Stimulated activated naive CD4-positive, alpha-beta T cell treated with Interleukin-2 at 50 U/mL for 16 hours (primary cell): ENCODE data around the gene ERICH3.
"Not testable (repeated sequence)": the region's sequence is repeated elsewhere in the genome, so short reads cannot be mapped to it uniquely, and the experiment has no call there.

ENCODE experiments used
- DNase-seq: peaks from one replicate; lab custom pipeline; 2025; lab: John Stamatoyannopoulos, UW

The ERICH3 gene

DNA sequence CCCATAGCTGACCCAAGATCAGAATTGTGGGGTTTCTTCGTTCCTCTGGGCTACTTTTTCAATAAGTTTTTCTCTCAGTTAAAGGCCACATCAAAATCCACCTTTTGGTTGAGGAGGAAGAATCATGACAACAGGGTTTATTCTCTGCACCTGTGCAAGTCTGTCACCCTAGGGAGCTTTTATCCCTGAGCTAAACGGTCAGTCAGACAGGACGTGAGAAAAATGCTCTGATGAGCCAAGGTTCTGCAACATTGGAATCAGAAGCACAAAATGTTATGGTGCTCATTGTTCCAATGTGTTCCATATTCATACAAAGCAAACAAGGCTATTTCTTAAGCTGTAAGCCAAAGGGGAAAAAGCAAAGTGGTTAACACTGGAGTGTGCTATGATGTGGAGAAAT, 7.4 kb upstream of the ERICH3 start:
- DNase-seq: no peak

DNA sequence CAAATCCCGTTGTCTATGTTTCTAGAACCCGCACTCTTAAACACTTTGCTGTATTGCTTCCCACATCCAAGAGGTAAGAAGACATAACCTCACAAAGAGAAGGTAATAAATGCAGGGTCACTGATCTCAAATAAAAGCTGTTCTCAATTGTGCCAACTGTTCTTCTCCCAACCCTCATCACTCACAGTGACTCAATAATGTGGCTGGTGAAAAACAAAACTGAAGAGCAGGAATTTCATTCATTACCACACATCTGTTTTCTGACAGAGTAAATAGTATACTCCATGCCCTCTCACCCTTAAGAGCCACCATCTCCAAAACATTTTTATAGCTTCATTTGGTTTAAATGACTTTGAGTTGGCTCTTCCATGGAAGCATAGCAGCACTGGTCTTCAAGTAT, 6.2 kb upstream of the ERICH3 start:
- DNase-seq: no peak

GRCh38 chr1:74677926-74678325, 4.3 kb upstream of the ERICH3 start:
- no peak for DNase-seq

DNA sequence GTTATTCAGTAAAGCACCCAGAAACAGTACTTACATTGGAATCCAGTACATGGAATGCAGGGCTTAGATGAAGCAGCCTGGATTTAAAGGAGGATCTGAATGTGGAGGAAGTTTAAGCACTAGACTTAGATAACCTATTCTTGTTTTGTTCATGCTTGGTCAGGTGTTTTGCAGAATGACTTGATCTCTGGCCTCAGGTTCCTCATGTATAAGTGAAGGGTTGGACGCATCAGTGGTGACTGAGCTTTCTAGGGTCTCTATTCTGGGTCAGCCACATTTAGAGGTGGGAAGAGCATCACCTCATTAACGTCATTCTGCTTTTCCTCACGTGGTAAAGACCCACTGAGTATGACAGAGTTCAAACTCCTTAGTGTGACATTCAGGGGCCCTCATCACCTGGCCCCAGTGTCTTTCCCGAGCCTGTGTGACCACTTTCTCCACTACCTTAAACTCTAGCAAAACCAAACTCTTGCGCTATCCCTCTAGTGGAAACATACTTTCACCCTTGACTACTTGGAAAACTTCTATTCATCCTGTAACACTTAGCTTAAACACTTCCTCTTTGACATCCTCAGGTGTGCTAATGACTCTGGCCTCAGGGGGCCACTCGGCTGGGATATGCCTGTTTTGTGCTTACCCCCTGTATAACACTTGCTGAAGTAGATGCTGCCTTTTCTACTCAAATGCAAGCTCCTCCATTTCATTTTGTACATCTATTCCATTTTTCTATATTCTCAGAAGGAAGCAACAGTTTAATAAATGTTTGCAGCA, 871 bp upstream of the ERICH3 start:
- no peak for DNase-seq

GRCh38 chr1:74670866-74671265, 2.7 kb downstream of the ERICH3 start:
- DNase-seq: not testable (repeated sequence)

DNA sequence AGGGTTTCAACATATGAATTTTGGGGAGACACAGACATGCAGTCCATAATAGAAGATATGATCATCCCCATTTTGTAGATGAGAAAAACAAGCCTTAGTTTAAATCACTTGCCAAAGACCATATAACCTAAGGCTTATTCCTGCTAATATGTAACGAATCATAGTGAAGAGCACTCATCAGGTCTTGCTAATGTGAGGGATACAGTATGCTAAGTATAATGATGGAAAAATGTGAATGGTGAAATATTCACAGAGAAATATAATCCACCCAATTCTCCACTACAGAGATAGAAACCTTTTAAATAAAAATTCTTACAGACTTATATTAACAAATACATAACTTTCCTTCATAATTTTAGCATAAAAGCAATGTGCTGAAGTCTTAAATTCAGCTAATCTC, 18.9 kb downstream of the ERICH3 start:
- no peak for DNase-seq

DNA sequence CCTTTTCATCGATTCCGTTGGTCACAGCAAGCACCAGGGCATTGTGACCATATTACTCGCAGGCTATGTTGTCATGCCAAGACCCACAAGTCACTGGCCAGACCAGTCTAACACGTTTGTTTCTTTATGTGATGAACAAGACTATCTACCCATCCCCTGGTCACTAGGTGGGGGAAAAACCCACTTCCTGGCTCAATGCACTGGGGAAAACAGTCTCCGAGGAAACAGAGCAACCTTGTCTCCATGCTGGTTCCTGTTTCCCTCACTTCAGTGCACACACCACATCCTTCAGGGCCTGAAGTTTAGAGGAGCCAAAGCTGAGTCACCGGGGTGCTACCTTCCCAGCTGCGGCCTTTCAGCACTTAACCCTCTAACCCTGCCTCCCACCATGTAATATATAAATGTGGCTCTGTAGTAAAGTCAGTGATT, 20.9 kb downstream of the ERICH3 start:
- DNase-seq: no peak

- no peak for DNase-seq
These were observed 23.0 kb downstream of the ERICH3 start for GRCh38 chr1:74650561-74650960.

DNA sequence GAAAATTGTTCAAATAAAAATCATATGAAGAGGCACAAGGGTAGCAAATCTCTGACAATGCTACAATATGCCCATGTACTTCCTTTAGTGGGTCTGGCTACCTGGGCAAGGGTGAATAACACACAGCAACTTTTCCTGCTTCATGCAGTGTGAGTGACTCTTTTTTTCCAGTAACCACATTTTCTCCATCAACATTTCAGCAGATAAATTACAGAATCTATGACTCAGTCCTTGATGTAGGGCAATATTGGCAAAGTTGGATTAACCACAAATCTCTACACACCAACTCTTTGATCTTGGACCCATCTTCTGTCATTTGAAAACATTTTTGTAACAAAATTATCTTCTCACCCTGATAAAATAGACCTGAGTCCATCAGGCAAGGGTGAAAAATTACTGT, 31.7 kb downstream of the ERICH3 start:
- no peak for DNase-seq

GRCh38 chr1:74641161-74641560, 32.4 kb downstream of the ERICH3 start:
- no peak for DNase-seq

- DNase-seq: no peak
These were observed 36.3 kb downstream of the ERICH3 start for GRCh38 chr1:74637296-74637695.

- DNase-seq: no peak
These were observed 44.3 kb downstream of the ERICH3 start for GRCh38 chr1:74629283-74629682.

DNA sequence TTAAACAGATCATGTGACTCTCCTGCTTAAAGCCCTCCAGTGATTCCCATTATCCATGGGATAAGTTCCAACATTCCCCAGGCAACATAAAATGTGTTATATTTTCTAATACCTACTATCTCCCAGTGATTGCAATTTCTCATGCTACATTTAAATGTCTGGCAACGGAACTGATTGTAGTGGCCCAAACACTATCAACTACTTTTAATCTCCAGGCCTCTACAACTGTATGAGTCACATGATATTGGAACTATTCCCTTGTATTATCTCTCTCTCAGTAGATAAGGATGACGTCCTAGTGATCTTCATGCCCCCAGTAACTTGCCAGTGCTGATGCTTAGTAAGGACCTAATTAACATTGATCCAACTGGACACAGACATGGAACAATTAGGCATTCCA, 49.9 kb downstream of the ERICH3 start:
- DNase-seq: no peak

- no peak for DNase-seq
These were observed 53.4 kb downstream of the ERICH3 start for GRCh38 chr1:74620242-74620641.

- DNase-seq: no peak
These were observed 54.6 kb downstream of the ERICH3 start for GRCh38 chr1:74618974-74619373.

- DNase-seq: no peak
These were observed 59.7 kb downstream of the ERICH3 start for GRCh38 chr1:74613894-74614293.

DNA sequence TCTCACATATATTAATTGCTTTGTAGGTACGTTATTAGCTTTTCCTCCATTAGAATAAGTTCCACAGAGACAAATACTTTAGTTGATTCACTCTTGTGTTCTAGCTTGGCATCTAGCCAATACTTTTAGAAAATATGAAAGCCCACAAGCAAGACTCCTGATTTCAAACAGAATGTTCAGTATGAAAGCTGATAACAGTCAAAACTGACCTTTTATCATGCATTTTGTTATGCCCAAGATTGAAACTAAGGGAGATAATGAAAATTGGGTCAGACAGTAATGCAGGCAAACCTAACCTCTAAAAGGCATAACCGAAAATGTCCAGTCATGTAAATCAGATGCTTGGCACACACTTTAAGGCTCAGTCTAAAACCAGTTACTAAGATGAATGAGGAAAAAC, 61.7 kb downstream of the ERICH3 start:
- DNase-seq: no peak

- DNase-seq: no peak
These were observed 62.6 kb downstream of the ERICH3 start for GRCh38 chr1:74610961-74611360.

DNA sequence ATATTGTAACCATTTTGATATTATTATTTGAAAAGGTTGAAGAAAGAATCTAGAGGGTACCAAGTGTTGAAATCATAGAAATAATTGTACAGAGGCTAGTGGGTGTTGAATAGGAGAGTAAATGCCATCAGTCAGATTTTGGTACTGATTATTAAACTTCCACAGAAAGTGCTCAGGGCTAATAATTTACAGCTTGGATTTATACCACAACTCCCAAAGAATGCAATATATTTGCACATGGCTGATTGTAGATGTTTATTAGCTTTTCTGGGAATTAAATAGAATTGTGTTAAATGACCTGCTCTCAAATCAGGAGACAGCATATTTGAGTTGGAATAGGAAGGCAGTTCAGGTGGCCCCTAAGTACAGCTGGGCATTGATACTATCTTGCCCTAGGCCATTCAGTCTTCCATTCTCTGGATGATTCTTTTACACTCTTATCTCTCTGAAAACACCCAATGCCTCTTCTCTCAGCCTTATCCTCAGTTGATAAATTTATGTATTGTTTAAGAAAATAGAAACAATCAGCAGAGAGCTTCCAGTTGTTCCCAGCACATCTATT, 63.7 kb downstream of the ERICH3 start:
- DNase-seq: no peak

DNA sequence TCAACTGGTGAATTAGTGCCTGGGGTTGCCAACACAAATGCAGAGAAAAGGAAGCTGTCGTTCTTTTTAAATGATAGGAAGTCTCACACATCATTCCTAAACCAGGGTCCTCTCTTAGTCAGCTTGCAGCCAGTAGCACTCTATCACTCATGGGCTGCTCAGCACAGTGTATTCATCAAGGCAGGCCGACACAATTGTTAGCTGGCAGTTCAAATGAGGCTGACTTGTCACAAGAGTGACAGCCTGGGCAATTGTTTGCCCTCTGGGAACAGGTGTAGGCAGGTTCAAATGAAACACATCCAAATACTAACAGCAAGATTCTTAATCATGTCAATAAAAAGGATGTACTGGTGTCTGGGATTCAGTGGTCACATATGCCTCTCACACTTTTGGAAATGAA, 76.9 kb downstream of the ERICH3 start:
- no peak for DNase-seq

DNA sequence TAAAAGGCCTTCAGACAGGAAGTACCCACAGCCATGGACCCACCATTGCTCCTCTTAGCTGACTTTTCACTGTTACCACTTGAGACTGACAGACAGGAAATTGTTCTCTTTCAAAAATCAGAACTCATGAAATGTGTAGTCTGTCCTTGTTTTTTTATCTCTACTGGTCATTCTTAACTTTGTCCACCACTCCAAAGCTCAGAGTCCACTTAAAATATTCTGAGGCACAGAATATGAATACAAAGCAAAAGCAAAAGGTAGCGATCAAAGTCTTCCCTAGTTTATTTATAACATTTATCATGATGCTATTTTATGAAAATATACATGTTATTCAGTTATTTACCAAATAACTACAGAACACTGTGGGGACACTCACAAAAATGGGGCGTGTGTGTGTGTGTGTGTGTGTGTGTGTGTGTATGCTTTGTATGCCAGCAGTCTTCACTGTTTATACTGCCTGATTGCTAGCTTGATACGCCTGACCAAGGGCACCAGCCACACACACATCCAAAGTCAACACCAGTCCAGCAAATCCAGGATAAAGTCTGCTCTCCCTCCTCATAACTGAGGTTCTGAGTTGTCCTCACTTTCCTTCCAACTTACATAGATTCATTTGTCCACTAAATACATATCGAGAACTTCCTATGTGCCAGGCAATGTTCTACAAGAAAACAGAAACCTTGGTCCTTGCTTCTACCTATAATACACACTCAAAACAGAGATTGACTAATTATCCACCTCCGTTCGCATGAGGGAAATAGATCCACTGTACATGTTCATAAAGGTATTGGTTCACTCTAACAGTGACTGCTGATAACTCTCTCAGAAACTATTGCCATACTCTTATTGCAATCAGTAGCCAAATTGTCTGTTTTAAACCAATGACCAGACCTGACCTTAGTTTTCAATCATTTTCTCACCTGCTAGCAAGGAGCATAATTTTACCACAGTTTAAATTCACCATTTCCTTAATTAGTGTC, 79.4 kb downstream of the ERICH3 start:
- no peak for DNase-seq

GRCh38 chr1:74592580-74593355, 80.8 kb downstream of the ERICH3 start:
- DNase-seq: no peak
